Retinal pigment epithelial cell (primary cell): ENCODE measurements around the gene GPR22.

Source experiments
- DNase-seq: peaks from one replicate; pipeline ENCODE4 v3.0.0-alpha.2; 2010; ENCODE audit warnings: low read depth
- H3K4me3 ChIP-seq: 2 replicates; pipeline ENCODE4 v1.5.1; 2011; ENCODE audit warnings: mild to moderate bottlenecking, low read length, control low read depth, moderate library complexity
- CTCF ChIP-seq: conservative IDR thresholded peaks from 2 replicates; pipeline ENCODE4 v1.5.1; 2011; ENCODE audit warnings: low read depth, low read length, control low read depth, inconsistent platforms

Gene GPR22

GRCh38 chr7:107494884-107495283, 25.0 kb downstream of the GPR22 start:
- no peak for TF ChIP-seq CTCF
- no peak for DNase-seq
- no peak overlapping the region for H3K4me3 ChIP-seq

DNA sequence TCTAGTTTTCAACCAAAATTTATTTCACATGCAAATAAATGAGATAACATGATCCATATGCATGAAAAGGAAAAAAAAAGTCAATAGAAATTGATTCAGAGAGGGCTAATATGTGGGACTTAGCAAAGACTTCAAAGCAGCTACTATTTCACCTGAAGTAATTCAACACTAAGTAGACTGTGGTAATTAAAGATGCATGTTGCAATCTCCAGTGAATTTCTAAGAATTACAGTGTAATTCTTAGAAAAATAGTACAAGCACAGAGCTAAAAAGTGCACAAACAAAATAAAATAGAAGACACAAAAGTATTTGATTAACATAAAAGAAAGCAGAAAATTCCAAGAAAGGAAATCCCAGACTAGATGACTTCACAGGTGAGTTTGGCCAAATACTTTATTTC, 25.7 kb downstream of the GPR22 start:
- no peak overlapping the region for H3K4me3 ChIP-seq
- TF ChIP-seq CTCF, result no peak
- DNase-seq, result no peak

DNA sequence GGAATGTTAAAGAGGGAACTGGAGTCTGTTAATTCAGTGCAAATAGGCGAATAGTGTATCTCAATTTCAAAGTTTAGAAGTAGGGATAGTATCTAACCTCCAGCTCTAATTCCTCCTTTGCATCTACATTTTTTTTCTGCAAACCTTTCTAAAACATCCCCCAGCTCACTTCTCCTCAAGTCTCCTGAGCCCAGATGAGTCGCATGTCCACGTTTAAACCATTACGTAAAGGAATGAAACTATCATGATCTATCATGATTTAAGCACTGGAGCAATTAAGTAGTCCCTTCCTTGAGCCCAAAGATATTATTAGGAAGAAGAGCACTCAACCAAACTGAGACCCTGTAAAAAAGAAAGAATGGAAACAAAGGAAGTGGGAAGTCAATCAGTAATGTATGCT, 29.9 kb downstream of the GPR22 start:
- no peak for TF ChIP-seq CTCF
- H3K4me3 ChIP-seq, result no peak overlapping the region
- no peak for DNase-seq

- TF ChIP-seq CTCF, result peak; percentile 61
- peak; percentile 16 for DNase-seq
- no peak overlapping the region for H3K4me3 ChIP-seq
Observed at GRCh38 chr7:107501593-107501992, 31.7 kb downstream of the GPR22 start.

- TF ChIP-seq CTCF, result no peak
Observed at GRCh38 chr7:107502154-107502553, 32.3 kb downstream of the GPR22 start.

DNA sequence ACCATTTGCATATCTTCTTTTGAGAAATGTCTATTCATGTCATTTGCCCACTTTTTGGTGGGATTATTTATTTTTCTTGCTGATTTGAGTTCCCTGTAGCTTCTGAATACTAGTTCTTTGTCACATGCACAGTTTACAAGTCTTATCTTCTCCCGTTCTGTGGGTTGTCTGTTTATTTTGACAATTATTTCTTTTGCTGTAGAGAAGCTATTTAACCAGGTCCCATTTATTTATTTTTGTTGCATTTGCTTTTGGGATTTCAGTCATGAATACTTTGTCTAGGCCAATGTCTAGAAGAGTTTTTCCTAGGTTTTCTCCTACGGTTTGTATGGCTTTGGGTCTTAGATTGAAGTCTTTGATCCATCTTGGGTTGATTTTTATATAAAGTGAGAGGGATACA, 32.9 kb downstream of the GPR22 start:
- no peak for DNase-seq
- TF ChIP-seq CTCF, result no peak
- no peak overlapping the region for H3K4me3 ChIP-seq

More at GRCh38 chr7:107502154-107502553, 32.3 kb downstream of the GPR22 start:
- no peak overlapping the region for H3K4me3 ChIP-seq
- DNase-seq, result no peak

DNA sequence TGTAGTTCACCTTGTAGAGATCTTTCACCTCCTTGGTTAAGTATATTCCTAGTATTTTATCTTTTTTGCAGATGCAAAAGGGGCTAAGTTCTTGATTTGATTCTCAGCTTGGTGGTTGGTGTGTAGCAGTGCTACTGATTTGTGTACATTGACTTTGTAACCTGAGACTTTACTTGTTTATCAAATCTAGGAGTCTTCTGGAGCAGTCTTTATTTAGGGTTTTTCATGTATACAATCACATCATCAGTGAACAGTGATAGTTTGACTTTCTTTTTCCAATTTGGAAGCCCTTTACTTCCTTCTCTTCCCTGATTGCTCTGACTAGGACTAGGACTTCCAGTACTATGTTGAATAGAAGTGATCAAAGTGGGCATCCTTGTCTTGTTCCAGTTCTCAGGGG, 33.8 kb downstream of the GPR22 start:
- no peak for DNase-seq
- no peak for TF ChIP-seq CTCF

More for the DNA sequence above, 33.8 kb downstream of the GPR22 start:
- H3K4me3 ChIP-seq, result no peak overlapping the region
